ENCODE data around the gene CTDNEP1.

CTDNEP1 gene

DNA sequence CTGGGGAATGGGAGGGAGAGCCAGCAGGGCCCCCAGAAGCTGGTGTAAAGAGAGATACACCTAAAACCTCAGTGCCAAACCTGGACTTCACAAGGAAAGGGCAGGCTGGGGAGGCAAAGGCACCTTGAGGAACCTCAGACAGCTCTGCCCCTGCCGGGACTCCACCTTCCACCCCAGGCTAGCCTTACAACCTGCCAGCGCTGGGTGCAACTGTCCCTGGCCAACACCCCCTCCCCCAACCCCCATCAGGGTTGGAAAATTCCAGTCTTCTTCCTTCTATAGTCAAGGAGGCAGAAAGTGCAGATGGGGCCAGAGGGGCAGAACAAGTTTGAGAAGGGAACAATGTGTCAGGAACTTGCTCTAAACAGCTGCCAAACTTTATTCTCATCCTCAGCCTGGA lies 40.7 kb upstream of the CTDNEP1 start:
- Histone ChIP-seq H4K20me1 (ENCODE audit: insufficient read depth, low read length) (no peaks in the 10 kb centered on the region), H3K4me3 (ENCODE audit: low read length) (no peak overlapping the region), H2AFZ (ENCODE audit: low read depth, low read length) (no peak overlapping the region), H3K9ac (ENCODE audit: low read length) (no peak overlapping the region), H3K79me2 (ENCODE audit: low read length) (no peaks in the 10 kb centered on the region), H3K27ac (ENCODE audit: low read length) (no peak overlapping the region), H3K36me3 (replicated peaks; ENCODE audit: low read depth, low read length) (no peaks in the 10 kb centered on the region), H3K27me3 (ENCODE audit: low read depth, low read length) (no peaks in the 10 kb centered on the region), H3K4me2 (ENCODE audit: low read length) (no peak overlapping the region), H3K9me3 (ENCODE audit: insufficient read depth, low read length) (no peaks in the 10 kb centered on the region), H3K4me1 (ENCODE audit: low read length) (peaks cover 2% of the 10 kb centered on the region; the same call in 1 of the 2 replicates)
- TF ChIP-seq, protein P1, sequence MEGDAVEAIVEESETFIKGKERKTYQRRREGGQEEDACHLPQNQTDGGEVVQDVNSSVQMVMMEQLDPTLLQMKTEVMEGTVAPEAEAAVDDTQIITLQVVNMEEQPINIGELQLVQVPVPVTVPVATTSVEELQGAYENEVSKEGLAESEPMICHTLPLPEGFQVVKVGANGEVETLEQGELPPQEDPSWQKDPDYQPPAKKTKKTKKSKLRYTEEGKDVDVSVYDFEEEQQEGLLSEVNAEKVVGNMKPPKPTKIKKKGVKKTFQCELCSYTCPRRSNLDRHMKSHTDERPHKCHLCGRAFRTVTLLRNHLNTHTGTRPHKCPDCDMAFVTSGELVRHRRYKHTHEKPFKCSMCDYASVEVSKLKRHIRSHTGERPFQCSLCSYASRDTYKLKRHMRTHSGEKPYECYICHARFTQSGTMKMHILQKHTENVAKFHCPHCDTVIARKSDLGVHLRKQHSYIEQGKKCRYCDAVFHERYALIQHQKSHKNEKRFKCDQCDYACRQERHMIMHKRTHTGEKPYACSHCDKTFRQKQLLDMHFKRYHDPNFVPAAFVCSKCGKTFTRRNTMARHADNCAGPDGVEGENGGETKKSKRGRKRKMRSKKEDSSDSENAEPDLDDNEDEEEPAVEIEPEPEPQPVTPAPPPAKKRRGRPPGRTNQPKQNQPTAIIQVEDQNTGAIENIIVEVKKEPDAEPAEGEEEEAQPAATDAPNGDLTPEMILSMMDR (IDR thresholded peaks at IDR 0.05; ENCODE audit: low read depth, low read length) = no peak
- no peak for TF ChIP-seq EZH2phosphoT487 (IDR thresholded peaks at IDR 0.05; ENCODE audit: low read depth)

DNA sequence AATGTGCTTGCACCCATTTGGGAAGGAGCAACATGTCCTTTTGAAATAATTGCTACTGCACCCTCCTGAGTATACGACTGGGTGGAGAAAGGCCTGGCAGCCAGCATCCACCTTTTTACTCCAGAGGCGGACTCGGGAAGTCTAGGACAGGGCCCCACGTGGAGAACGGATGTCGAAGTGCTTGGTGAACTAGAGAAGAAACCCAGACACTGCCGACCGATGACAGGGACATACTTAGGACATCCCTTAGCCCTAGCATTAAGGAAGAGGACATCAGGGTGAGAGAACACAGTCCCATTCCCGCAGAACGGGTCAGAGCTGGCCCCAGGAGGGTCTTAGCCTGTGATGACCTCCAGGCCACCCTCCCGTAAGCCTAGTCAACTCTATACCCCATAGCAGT lies 39.2 kb upstream of the CTDNEP1 start:
- no peak overlapping the region for H3K27ac ChIP-seq (ENCODE audit: low read length)

DNA sequence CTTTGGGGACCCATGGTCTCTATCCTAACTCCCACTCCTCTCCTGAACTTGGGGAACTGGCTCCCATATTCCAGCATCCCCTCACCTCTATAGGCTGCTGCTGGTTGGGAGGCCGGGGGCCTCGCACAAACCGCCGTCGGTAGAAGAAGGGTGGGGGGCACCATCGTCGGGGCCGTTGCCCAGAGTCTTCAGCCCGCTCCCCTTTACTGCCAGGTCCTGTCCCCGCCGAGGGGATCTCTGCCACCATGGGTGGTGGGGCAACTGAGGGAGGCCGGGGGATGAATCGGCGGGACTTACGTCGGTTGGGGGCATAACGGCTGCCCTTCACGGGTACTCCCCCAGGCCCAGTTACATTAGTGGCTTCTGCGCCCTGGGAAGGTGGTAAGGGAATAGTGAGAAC lies 38.6 kb upstream of the CTDNEP1 start:
- no peak overlapping the region for H3K9ac ChIP-seq (ENCODE audit: low read length)
- H3K4me2 ChIP-seq (ENCODE audit: low read length) = no peak overlapping the region
- no peaks in the 10 kb centered on the region for H4K20me1 ChIP-seq (ENCODE audit: insufficient read depth, low read length)
- H3K27me3 ChIP-seq (ENCODE audit: low read depth, low read length) = no peaks in the 10 kb centered on the region
- H3K4me3 ChIP-seq (ENCODE audit: low read length) = no peak overlapping the region
- no peak overlapping the region for H2AFZ ChIP-seq (ENCODE audit: low read depth, low read length)
- no peak overlapping the region for H3K27ac ChIP-seq (ENCODE audit: low read length)
- H3K79me2 ChIP-seq (ENCODE audit: low read length) = no peaks in the 10 kb centered on the region
- no peaks in the 10 kb centered on the region for H3K36me3 ChIP-seq (replicated peaks; ENCODE audit: low read depth, low read length)
- TF ChIP-seq, protein P1 (IDR thresholded peaks at IDR 0.05; ENCODE audit: low read depth, low read length) = no peak
- TF ChIP-seq EZH2phosphoT487 (IDR thresholded peaks at IDR 0.05; ENCODE audit: low read depth) = no peak
- H3K9me3 ChIP-seq (ENCODE audit: insufficient read depth, low read length) = no peaks in the 10 kb centered on the region
- no peaks in the 10 kb centered on the region for H3K4me1 ChIP-seq (ENCODE audit: low read length)

More for the DNA sequence above, 39.2 kb upstream of the CTDNEP1 start:
- H3K4me1 ChIP-seq (ENCODE audit: low read length) = no peaks in the 10 kb centered on the region
- no peak overlapping the region for H3K9ac ChIP-seq (ENCODE audit: low read length)
- TF ChIP-seq, protein P1 (IDR thresholded peaks at IDR 0.05; ENCODE audit: low read depth, low read length) = no peak
- no peak for TF ChIP-seq EZH2phosphoT487 (IDR thresholded peaks at IDR 0.05; ENCODE audit: low read depth)
- H4K20me1 ChIP-seq (ENCODE audit: insufficient read depth, low read length) = no peaks in the 10 kb centered on the region
- H2AFZ ChIP-seq (ENCODE audit: low read depth, low read length) = no peak overlapping the region
- H3K36me3 ChIP-seq (replicated peaks; ENCODE audit: low read depth, low read length) = no peaks in the 10 kb centered on the region
- H3K9me3 ChIP-seq (ENCODE audit: insufficient read depth, low read length) = no peaks in the 10 kb centered on the region
- H3K27me3 ChIP-seq (ENCODE audit: low read depth, low read length) = no peaks in the 10 kb centered on the region
- H3K4me3 ChIP-seq (ENCODE audit: low read length) = no peak overlapping the region
- H3K4me2 ChIP-seq (ENCODE audit: low read length) = no peak overlapping the region
- no peaks in the 10 kb centered on the region for H3K79me2 ChIP-seq (ENCODE audit: low read length)

DNA sequence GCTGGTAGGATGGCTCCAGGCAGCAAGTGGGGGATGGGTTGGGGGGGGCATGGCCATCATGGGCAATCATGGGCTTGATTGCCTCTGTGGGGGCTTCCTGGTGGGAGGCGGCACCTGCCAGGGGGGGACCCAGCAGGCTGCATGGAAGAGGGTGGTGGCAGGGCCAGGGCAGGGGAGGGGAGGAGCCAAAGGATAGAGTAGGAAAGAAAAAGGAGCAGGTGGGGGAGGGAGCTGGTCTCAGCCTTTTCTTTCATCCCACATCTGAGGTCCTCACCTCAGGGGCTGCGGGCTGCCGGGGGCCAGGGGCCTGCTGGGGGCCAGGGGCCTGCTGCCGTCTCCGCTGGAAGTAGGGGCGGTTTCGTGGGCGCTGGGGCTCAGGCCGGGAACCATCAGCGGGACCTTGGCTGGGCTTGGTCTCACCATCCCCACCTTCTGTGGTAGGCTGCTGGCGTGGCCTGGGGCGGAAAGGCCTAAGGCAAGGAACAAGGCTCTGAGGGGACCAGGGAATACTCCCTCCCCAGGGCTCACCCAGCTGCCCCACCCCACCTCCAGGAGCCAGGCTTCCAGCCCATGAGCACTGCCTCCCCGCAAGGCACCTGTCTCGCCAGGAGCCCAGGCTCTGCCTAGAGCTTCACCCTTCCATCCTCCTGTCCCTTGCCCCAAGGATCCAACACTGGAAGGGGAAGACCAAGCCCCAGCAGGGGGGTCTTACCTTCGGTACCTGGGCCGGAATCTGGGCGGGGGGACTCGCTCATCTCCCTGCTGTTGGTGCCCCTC lies 37.9 kb upstream of the CTDNEP1 start:
- Histone ChIP-seq H3K9ac (ENCODE audit: low read length) (no peak overlapping the region), H3K4me3 (ENCODE audit: low read length) (no peak overlapping the region), H3K9me3 (ENCODE audit: insufficient read depth, low read length) (no peaks in the 10 kb centered on the region), H4K20me1 (ENCODE audit: insufficient read depth, low read length) (no peaks in the 10 kb centered on the region), H2AFZ (ENCODE audit: low read depth, low read length) (no peak overlapping the region), H3K36me3 (replicated peaks; ENCODE audit: low read depth, low read length) (no peaks in the 10 kb centered on the region), H3K79me2 (ENCODE audit: low read length) (no peaks in the 10 kb centered on the region), H3K4me1 (ENCODE audit: low read length) (no peaks in the 10 kb centered on the region), H3K4me2 (ENCODE audit: low read length) (no peak overlapping the region), H3K27me3 (ENCODE audit: low read depth, low read length) (no peaks in the 10 kb centered on the region), H3K27ac (ENCODE audit: low read length) (no peak overlapping the region)
- TF ChIP-seq EZH2phosphoT487 (IDR thresholded peaks at IDR 0.05; ENCODE audit: low read depth) = no peak
- TF ChIP-seq, protein P1 (IDR thresholded peaks at IDR 0.05; ENCODE audit: low read depth, low read length) = no peak

All from OCI-LY3 (cell line).